AG04450 (cell line): Measurements from ENCODE around the gene ARHGEF12. TPM values are rescaled to one million over a fixed set of nuclear protein-coding genes. Genes with fewer than 3 reads are reported as not detected.

Experiments used
- CTCF ChIA-PET: fragments of 300-600, 350-600 bp; formaldehyde crosslinking; extraction: SDS; loops from one replicate; lab custom pipeline; 2022; ENCODE audit warnings: antibody characterized with exemption, inconsistent platforms; lab: Charles Lee
- POLR2A ChIA-PET: fragments of 350-600 bp; formaldehyde crosslinking; extraction: SDS; loops from one replicate; lab custom pipeline; 2021; ENCODE audit warnings: antibody characterized with exemption, inconsistent platforms; lab: Yijun Ruan, JAX
- DNase-seq: peaks from one replicate; pipeline ENCODE4 v3.0.0-alpha.2; 2011; ENCODE audit warnings: low read depth, low spot score
- H3K27ac ChIP-seq: one replicate; pipeline ENCODE4 v1.5.1; 2012; ENCODE audit warnings: low read depth, low read length, control low read depth
- H3K27me3 ChIP-seq: one replicate; pipeline ENCODE4 v1.6.0; 2012; ENCODE audit warnings: low read length; ENCODE audit not compliant: control insufficient read depth, insufficient read depth
- H3K4me3 ChIP-seq: 2 replicates; pipeline ENCODE4 v1.5.1; 2011; ENCODE audit warnings: mild to moderate bottlenecking, low read depth, low read length, control low read depth
- H3K9me3 ChIP-seq: 2 replicates; pipeline ENCODE4 v1.5.1; 2012; ENCODE audit warnings: low read length; ENCODE audit not compliant: control insufficient read depth, insufficient read depth
- polyA plus RNA-seq: library from polyadenylated mRNA; depleted of rRNA; stranded (reverse); fragments of >200 nt; gene quantifications from 2 replicates; pipeline ENCODE4 v1.2.3, GENCODE V29; 2011
- TF ChIP-seq, protein P1 (sequence below): IDR thresholded peaks from 2 replicates; pipeline ENCODE4 v1.5.1; 2011; ENCODE audit warnings: low read depth, low read length, control low read depth, inconsistent platforms

ARHGEF12 gene
- polyA plus RNA-seq, 1 experiment, result 64.8 TPM

DNA sequence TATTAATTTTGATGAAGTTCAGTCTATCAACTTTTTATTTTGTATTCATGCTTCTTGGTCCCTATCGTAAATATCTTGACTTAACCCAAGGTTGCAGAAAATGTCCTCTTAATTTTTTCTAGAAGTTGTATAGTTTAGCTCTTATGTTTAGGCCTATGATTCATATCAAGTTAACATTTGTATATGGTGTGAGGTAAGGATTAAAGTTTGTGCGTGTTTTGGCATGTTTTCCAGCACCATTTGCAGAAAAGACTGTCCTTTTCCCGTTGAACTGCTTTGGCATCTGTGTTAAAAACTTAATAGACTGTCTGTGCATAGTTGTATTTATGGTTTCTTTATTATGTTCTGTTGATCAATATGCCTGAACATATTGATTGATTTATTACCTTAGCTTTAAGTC lies 42.3 kb downstream of the ARHGEF12 start:
- POLR2A ChIA-PET, result no interaction called here
- no peak for DNase-seq
- Histone ChIP-seq H3K27ac (no peak overlapping the region), H3K27me3 (no peaks in the 10 kb centered on the region), H3K4me3 (no peak overlapping the region), H3K9me3 (peaks cover 9% of the 10 kb centered on the region)
- CTCF ChIA-PET, result interaction anchor here (1.0 kb wide), 1 partner anchor 43 kb away, joined by 3 read pairs; no protein-coding TSS in a partner anchor
- TF ChIP-seq, protein P1, sequence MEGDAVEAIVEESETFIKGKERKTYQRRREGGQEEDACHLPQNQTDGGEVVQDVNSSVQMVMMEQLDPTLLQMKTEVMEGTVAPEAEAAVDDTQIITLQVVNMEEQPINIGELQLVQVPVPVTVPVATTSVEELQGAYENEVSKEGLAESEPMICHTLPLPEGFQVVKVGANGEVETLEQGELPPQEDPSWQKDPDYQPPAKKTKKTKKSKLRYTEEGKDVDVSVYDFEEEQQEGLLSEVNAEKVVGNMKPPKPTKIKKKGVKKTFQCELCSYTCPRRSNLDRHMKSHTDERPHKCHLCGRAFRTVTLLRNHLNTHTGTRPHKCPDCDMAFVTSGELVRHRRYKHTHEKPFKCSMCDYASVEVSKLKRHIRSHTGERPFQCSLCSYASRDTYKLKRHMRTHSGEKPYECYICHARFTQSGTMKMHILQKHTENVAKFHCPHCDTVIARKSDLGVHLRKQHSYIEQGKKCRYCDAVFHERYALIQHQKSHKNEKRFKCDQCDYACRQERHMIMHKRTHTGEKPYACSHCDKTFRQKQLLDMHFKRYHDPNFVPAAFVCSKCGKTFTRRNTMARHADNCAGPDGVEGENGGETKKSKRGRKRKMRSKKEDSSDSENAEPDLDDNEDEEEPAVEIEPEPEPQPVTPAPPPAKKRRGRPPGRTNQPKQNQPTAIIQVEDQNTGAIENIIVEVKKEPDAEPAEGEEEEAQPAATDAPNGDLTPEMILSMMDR, result no peak

DNA sequence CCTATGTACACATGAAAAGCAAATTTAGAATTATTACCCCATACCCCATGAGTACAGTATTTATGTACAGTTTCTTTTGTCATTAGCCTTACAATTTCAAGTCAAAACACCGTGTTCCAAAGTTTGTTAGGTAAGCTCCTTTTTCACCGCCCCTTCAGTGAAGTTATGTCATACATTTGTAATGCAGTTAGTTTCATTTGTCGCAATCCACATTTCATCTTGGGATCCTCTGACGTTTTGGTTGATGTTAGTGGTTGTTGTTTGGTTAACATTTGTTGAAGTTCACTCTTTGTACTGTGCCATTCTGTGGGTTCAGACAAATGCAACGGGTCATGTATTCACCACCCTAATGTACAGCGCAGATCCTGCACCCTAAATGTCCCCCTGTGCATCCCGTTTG lies 45.2 kb downstream of the ARHGEF12 start:
- TF ChIP-seq, protein P1, result no peak
- no peak overlapping the region for H3K4me3 ChIP-seq
- CTCF ChIA-PET, result no interaction called here
- POLR2A ChIA-PET, result no interaction called here
- DNase-seq, result no peak
- no peaks in the 10 kb centered on the region for H3K27me3 ChIP-seq
- H3K9me3 ChIP-seq, result peaks cover 10% of the 10 kb centered on the region
- no peak overlapping the region for H3K27ac ChIP-seq

- POLR2A ChIA-PET, result no interaction called here
- TF ChIP-seq, protein P1, result no peak
- peaks cover 8% of the 10 kb centered on the region for H3K9me3 ChIP-seq
- CTCF ChIA-PET, result interaction anchor here (0.6 kb wide), 1 partner anchor 42 kb away, joined by 5 read pairs; no protein-coding TSS in a partner anchor
- H3K27me3 ChIP-seq, result no peaks in the 10 kb centered on the region
- DNase-seq, result no peak
- H3K27ac ChIP-seq, result no peak overlapping the region
- H3K4me3 ChIP-seq, result no peak overlapping the region
Measured at GRCh38 chr11:120383518-120384155, 47.4 kb downstream of the ARHGEF12 start.

DNA sequence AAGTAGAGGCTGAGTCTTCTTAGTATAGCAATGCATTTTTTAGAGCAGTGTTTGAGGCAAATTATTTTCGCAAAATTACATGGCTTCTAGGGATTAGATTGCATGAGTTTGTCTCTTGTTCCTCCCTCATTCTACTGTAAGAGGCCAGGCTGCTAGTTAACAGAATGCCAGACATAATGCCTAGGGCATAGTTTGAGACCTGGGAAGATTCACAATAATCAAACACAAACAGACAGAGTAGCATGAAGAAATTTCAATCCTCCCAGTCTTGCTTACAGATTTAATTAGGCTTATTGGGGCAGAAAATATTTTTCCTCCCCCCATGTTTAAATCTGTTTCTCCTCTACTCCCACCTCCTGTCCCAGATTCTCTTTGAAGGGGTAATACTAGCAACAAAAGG lies 48.3 kb downstream of the ARHGEF12 start:
- Histone ChIP-seq H3K27ac (no peak overlapping the region), H3K9me3 (peaks cover 8% of the 10 kb centered on the region), H3K4me3 (no peak overlapping the region), H3K27me3 (no peaks in the 10 kb centered on the region)
- TF ChIP-seq, protein P1, result no peak
- no peak for DNase-seq
- ChIA-PET CTCF (no interaction called here), POLR2A (no interaction called here)

DNA sequence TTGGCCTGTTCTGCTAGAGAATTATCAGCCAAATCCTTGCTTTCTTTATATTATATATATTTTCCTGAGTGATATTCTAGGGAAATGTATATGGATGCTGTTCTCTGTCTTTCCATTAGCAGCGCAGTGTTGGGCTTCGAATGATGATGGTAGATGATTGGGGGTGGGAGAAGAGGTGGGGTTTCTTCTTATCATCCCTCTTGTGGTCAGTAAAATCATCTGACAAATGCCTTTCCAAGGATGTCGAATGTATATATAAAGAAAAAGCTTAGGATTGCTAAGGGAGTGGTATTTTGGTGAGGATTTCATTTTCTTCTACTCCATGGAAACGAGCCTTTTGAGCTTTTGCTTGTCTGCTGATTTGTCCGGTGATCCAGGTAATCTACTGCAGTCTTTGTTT lies 48.9 kb downstream of the ARHGEF12 start:
- ChIA-PET POLR2A (interaction anchor here (1.4 kb wide), 1 partner anchor 15 kb away, joined by 3 read pairs; no protein-coding TSS in a partner anchor), CTCF (interaction anchor here (1.3 kb wide), 1 partner anchor 17 kb away, joined by 3 read pairs; no protein-coding TSS in a partner anchor)
- H3K9me3 ChIP-seq, result peaks cover 8% of the 10 kb centered on the region
- H3K27ac ChIP-seq, result peak overlapping the region; percentile 33
- H3K4me3 ChIP-seq, result peak overlapping the region; percentile 8; the same call in 1 of the 2 replicates
- no peaks in the 10 kb centered on the region for H3K27me3 ChIP-seq
- TF ChIP-seq, protein P1, result no peak
- no peak for DNase-seq
